GM12878 (cell line): ENCODE results near the gene FBLN5. TPM values are rescaled to one million over a fixed set of nuclear protein-coding genes. Genes with fewer than 3 reads are reported as not detected.

Source experiments
- ATAC-seq: fragments of 200-7000 bp; cut with Tn5 transposase; 3 replicates; pipeline ENCODE4 v1.9.1; 2020; ENCODE audit warnings: mild to moderate bottlenecking, moderate library complexity
- BruUV-seq: library from RNA; stranded (reverse); fragments of 400-500 nt; replicated peaks from 2 replicates; lab custom pipeline; 2021; lab: Mats Ljungman, UMichigan
- CTCF ChIA-PET: fragments of 300-600 bp; sonication (Branson Sonifier 250); formaldehyde crosslinking; extraction: SDS; loops from one replicate; lab custom pipeline; 2021; ENCODE audit warnings: inconsistent platforms; lab: Yijun Ruan, JAX
- POLR2A ChIA-PET: fragments of 350-600 bp; formaldehyde crosslinking; extraction: SDS; loops from one replicate; lab custom pipeline; 2021; ENCODE audit warnings: inconsistent platforms; lab: Charles Lee
- RAD21 ChIA-PET: fragments of 300-600 bp; sonication (Branson Sonifier 250); formaldehyde crosslinking; loops from one replicate; lab custom pipeline; 2023; ENCODE audit warnings: antibody characterized with exemption; ENCODE audit not compliant: unreplicated experiment; lab: Charles Lee
- SMC1A ChIA-PET: fragments of 300-600 bp; sonication (Branson Sonifier 250); formaldehyde crosslinking; loops from one replicate; lab custom pipeline; 2023; ENCODE audit not compliant: unreplicated experiment, uncharacterized antibody; lab: Charles Lee
- DNase-seq: peaks from one replicate; pipeline ENCODE4 v3.0.0-alpha.2; 2011; ENCODE audit warnings: low read depth, low spot score
- FAIRE-seq: peaks from 3 replicates; lab custom pipeline; 2011; peaks lifted over from hg19 to GRCh38; lab: Jason Lieb, UNC
- H2AFZ ChIP-seq: 2 replicates; pipeline ENCODE4 v1.6.0; 2011; ENCODE audit warnings: low read depth, low read length, control low read depth; ENCODE audit not compliant: control insufficient read depth
- H3K27ac ChIP-seq: 2 replicates; pipeline ENCODE4 v1.5.1; 2011; ENCODE audit warnings: control low read depth; ENCODE audit not compliant: control insufficient read depth, insufficient read depth
- H3K27me3 ChIP-seq, 2 experiments: replicated peaks in 1 of 2; 2 replicates each; pipeline versions ENCODE4 v1.6.0 to v1.6.1; 2011; ENCODE audit warnings: low read length in 1 of 2; ENCODE audit not compliant: control insufficient read depth in 2 of 2, insufficient read depth in 2 of 2
- H3K36me3 ChIP-seq, 2 experiments: 2 replicates each; pipeline ENCODE4 v1.5.1; 2011; ENCODE audit warnings: low read length in 1 of 2; ENCODE audit not compliant: control insufficient read depth in 2 of 2, insufficient read depth in 2 of 2
- H3K4me1 ChIP-seq: 2 replicates; pipeline ENCODE4 v1.6.1; 2011; ENCODE audit warnings: mild to moderate bottlenecking, low read length, moderate library complexity, mixed read lengths; ENCODE audit not compliant: control insufficient read depth, insufficient read depth
- H3K4me2 ChIP-seq: 2 replicates; pipeline ENCODE4 v1.6.0; 2011; ENCODE audit warnings: control low read depth; ENCODE audit not compliant: control insufficient read depth, insufficient read depth
- H3K4me3 ChIP-seq: fragments of 200-600 bp; sonication (generic); 2 replicates; pipeline ENCODE4 v1.5.1; 2016
- H3K79me2 ChIP-seq: 2 replicates; pipeline ENCODE4 v1.6.0; 2011; ENCODE audit warnings: low read length; ENCODE audit not compliant: control insufficient read depth, insufficient read depth
- H3K9ac ChIP-seq: 2 replicates; pipeline ENCODE4 v1.8.0; 2011; ENCODE audit warnings: low read length, control low read depth, mixed read lengths; ENCODE audit not compliant: control insufficient read depth, insufficient read depth
- H3K9me3 ChIP-seq: replicated peaks from 3 replicates; pipeline ENCODE4 v1.5.1; 2011; ENCODE audit warnings: mild to moderate bottlenecking, low read length; ENCODE audit not compliant: control insufficient read depth, insufficient read depth
- H4K20me1 ChIP-seq: 2 replicates; pipeline ENCODE4 v1.6.0; 2011; ENCODE audit not compliant: control insufficient read depth, insufficient read depth
- BMI1 ChIP-seq: fragments of 450-650 bp; IDR thresholded peaks from 2 replicates; pipeline ENCODE4 v1.6.1; 2016; ENCODE audit warnings: mild to moderate bottlenecking, moderate library complexity, borderline replicate concordance
- HSF1 ChIP-seq: fragments of 150-350 bp; IDR thresholded peaks from 2 replicates; pipeline ENCODE4 v1.6.1; 2014; ENCODE audit warnings: mild to moderate bottlenecking, low read depth, low read length
- PAX5 ChIP-seq: IDR thresholded peaks from 2 replicates; pipeline ENCODE4 v1.6.1; 2011; ENCODE audit warnings: low read depth, low read length, borderline replicate concordance
- RUNX3 ChIP-seq: IDR thresholded peaks from 2 replicates; pipeline ENCODE4 v1.6.1; 2012; ENCODE audit warnings: low read length, inconsistent platforms
- STAT1 ChIP-seq: fragments of 450-650 bp; conservative IDR thresholded peaks from 2 replicates; pipeline ENCODE4 v1.6.1; 2014; ENCODE audit warnings: antibody characterized with exemption, mild to moderate bottlenecking
- ZBTB40 ChIP-seq: fragments of 450-650 bp; IDR thresholded peaks from 2 replicates; pipeline ENCODE4 v1.6.1; 2016; ENCODE audit warnings: mild to moderate bottlenecking, moderate library complexity, borderline replicate concordance
- ZSCAN29 ChIP-seq: fragments of 450-650 bp; IDR thresholded peaks from 2 replicates; pipeline ENCODE4 v1.6.1; 2017; ENCODE audit warnings: mild to moderate bottlenecking, moderate library complexity
- WGBS: methylation state at CpG from one replicate; pipeline ENCODE4 v1.1.6; 2016; ENCODE audit warnings: low lambda C conversion rate; ENCODE audit not compliant: insufficient replicate concordance, insufficient coverage; ENCODE audit errors: missing lambda C conversion rate; 5-methylcytosine and 5-hydroxymethylcytosine counted together
- in situ Hi-C: fragments of 300-500 bp; cut with MboI; formaldehyde crosslinking; loops from 9 replicates; pipeline ENCODE4 v1.14.3; 2018; ENCODE audit warnings: mixed read lengths
- intact Hi-C: fragments of 100-400 bp; cut with micrococcal nuclease; formaldehyde crosslinking; loops from one replicate; pipeline ENCODE4 v1.14.2; 2022; ENCODE audit not compliant: unreplicated experiment
- polyA plus RNA-seq, 11 experiments: library from polyadenylated mRNA; depleted of rRNA in 4 of 11; unstranded in 6 of 11; stranded (reverse) in 5 of 11; fragments of >200 nt; fragmentation: Nextera tagmentation in 4 of 11; fragmentation: Illumina TruSeq in 1 of 11; extraction: Ambion mirVana in 4 of 11; extraction: Trizol in 1 of 11; gene quantifications; 1 replicate in 1 of 11; 2 replicates in 10 of 11; pipeline versions ENCODE4 v1.2.1 to v1.2.3, GENCODE V29; 2011 to 2016; ENCODE audit warnings: inconsistent platforms in 2 of 11, missing spikeins in 2 of 11, low read depth in 1 of 11
- total RNA-seq, 4 experiments: library from RNA; depleted of rRNA in 3 of 4; stranded (reverse); fragments of >200 nt in 3 of 4; fragmentation: Illumina TruSeq in 1 of 4; extraction: Trizol in 1 of 4; gene quantifications; 2 replicates each; pipeline versions ENCODE4 v1.2.1 to v1.2.3, GENCODE V29; 2013 to 2021

Gene FBLN5
- total and polyA plus RNA-seq, 10 of the 15 experiments (the other 5 are each of a cell fraction or from before 2014, with no cell fraction given): 0.03 to 0.64 (median 0.24) TPM

GRCh38 chr14:91926131-91926890, 21.2 kb downstream of the FBLN5 start:
- H2AFZ ChIP-seq: no peak overlapping the region
- no peaks in the 10 kb centered on the region for H3K36me3 ChIP-seq
- H3K27ac ChIP-seq: no peak overlapping the region
- POLR2A ChIA-PET: interaction anchor here (0.6 kb wide), 1 partner anchor 425 kb away, joined by 3 read pairs; no protein-coding TSS in a partner anchor
- no peaks in the 10 kb centered on the region for H3K79me2 ChIP-seq
- TF ChIP-seq HSF1 (no peak), PAX5 (no peak), RUNX3 (no peak), ZBTB40 (no peak), STAT1 (no peak), BMI1 (no peak), ZSCAN29 (no peak)
- TF ChIP-seq, all 136 proteins: peak for 0
- 55% methylated on average over 17 of the region's 17 CpGs for WGBS
- DNase-seq (no peak), ATAC-seq (no peak), FAIRE-seq (no peak)
- H3K9ac ChIP-seq: no peak overlapping the region
- ChIA-PET CTCF (no interaction called here), RAD21 (no interaction called here), SMC1A (interaction anchor here (1.1 kb wide), 1 partner anchor 76 kb away, joined by 3 read pairs; no protein-coding TSS in a partner anchor)
- no peaks in the 10 kb centered on the region for H3K4me1 ChIP-seq
- no TSS peak for BruUV-seq
- no peaks in the 10 kb centered on the region for H4K20me1 ChIP-seq
- H3K9me3 ChIP-seq: no peaks in the 10 kb centered on the region
- in situ Hi-C loops: no loop called here
- no peaks in the 10 kb centered on the region; a peak in 1 of 4 replicates for H3K27me3 ChIP-seq
- H3K4me2 ChIP-seq: no peak overlapping the region
- intact Hi-C loops: no loop called here
- H3K4me3 ChIP-seq: no peak overlapping the region
